Kidney (tissue), 14 donors: ENCODE measurements around the gene VPS26C. TPM values are rescaled to one million over a fixed set of nuclear protein-coding genes. Genes with fewer than 3 reads are reported as not detected.
A peak's percentile ranks its signal among the peaks of the same experiment; 100 is the strongest.
"Not testable (repeated sequence)": the region's sequence is repeated elsewhere in the genome, so short reads cannot be mapped to it uniquely, and the experiment has no call there.

Source experiments
- DNase-seq, 5 donors: peaks; one replicate each; pipeline ENCODE4 v3.0.0-alpha.2; 2013 to 2020
- FAIRE-seq: peaks from 2 replicates; lab custom pipeline; 2012; peaks lifted over from hg19 to GRCh38; lab: Jason Lieb, UNC
- H3K27ac ChIP-seq, 2 donors: one replicate each; pipeline ENCODE4 v1.7.0; 2013; ENCODE audit warnings: low read depth in 2 of 2, low read length in 2 of 2, inconsistent platforms in 1 of 2
- H3K27me3 ChIP-seq: one replicate; pipeline ENCODE4 v1.7.1; 2013; ENCODE audit warnings: low read length, inconsistent platforms; ENCODE audit not compliant: control insufficient read depth, insufficient read depth
- H3K36me3 ChIP-seq, 3 donors: one replicate each; pipeline versions ENCODE4 v1.7.0 to v1.7.1; 2013; ENCODE audit warnings: low read length in 3 of 3, control low read depth in 1 of 3, inconsistent platforms in 1 of 3; ENCODE audit not compliant: insufficient read depth in 3 of 3, control insufficient read depth in 2 of 3
- H3K4me1 ChIP-seq, 3 donors: one replicate each; pipeline versions ENCODE4 v1.7.0 to v1.7.1; 2013; ENCODE audit warnings: low read length in 3 of 3, inconsistent platforms in 1 of 3, low read depth in 1 of 3; ENCODE audit not compliant: control insufficient read depth in 2 of 3, insufficient read depth in 2 of 3
- H3K4me3 ChIP-seq, 3 donors: one replicate each; pipeline versions ENCODE4 v1.7.0 to v1.8.1; 2013; ENCODE audit warnings: low read length in 3 of 3, control low read depth in 1 of 3, inconsistent platforms in 1 of 3
- H3K9ac ChIP-seq, 3 donors: one replicate each; pipeline versions ENCODE4 v1.7.0 to v1.7.1; 2013; ENCODE audit warnings: low read length in 3 of 3, control low read depth in 1 of 3, inconsistent platforms in 1 of 3
- H3K9me3 ChIP-seq, 3 donors: one replicate each; pipeline versions ENCODE4 v1.7.0 to v1.7.1; 2013; ENCODE audit warnings: low read length in 3 of 3, control low read depth in 1 of 3, inconsistent platforms in 1 of 3; ENCODE audit not compliant: control insufficient read depth in 2 of 3, insufficient read depth in 1 of 3
- intact Hi-C: fragments of 100-400 bp; cut with DNase I; formaldehyde crosslinking; loops from one replicate; pipeline ENCODE4 v1.11.1; 2022
- polyA plus RNA-seq: library from polyadenylated mRNA; stranded (reverse); fragments of 350-450 nt; fragmentation: Illumina TruSeq; extraction: RNeasy Lipid Tissue Mini Kit (QIAGEN cat#74804); gene quantifications from one replicate; pipeline ENCODE4 v1.2.3, GENCODE V29; 2014; ENCODE audit warnings: low read depth, low replicate concordance; ENCODE audit not compliant: insufficient read depth
- total RNA-seq: library from RNA; stranded (reverse); fragmentation: NEBNext Ultra II Directional; extraction: Animal tissue kit (Norgen Biotek cat#: 25700); gene quantifications from one replicate; pipeline ENCODE4 v1.2.1, GENCODE V29; 2021
- TF ChIP-seq, protein P1 (sequence below): IDR thresholded peaks from 3 replicates; pipeline ENCODE4 v1.5.1; 2012; ENCODE audit warnings: mild to moderate bottlenecking, moderate library complexity, borderline replicate concordance; ENCODE audit not compliant: insufficient read depth; ENCODE audit errors: extremely low read depth
- donor health status: control.
- donor health status: control.
- donor health status: control.
- donor health status: control.
- donor health status: control.
- donor health status: DM: yes; HTN: yes; CAD: no.
- donor health status: Normal renal cell carcinoma (clear cell type).

The VPS26C gene
- total and polyA plus RNA-seq, 2 donors from 2014 or later: 30.0 to 51.8 TPM

DNA sequence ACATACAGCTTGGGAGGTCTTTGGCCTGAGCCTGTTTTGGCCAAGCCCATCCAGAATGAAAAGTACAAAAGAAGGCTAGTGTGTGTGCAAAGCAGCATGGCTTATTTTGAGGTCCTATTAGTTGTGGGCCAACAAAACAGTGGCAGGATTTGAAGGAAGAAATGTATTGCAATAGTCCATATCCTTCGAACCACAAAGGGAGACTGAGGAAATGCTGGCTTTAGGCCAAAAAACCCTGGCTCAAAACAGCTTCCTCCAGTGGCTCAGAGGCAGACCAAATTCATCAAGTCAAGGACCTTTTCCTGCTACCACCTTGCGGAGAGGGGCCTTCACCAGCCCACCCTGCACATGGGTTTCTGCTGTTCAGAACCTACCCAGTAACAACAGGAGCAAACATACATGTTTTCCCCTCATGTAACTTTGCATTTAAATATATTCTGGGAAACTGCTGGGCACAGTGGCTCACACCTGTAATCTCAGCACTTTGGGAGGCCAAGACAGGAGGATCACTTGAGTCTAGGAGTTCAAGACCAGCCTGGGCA is 43.3 kb downstream of the VPS26C start:
- no peak overlapping the region for H3K27ac ChIP-seq
- TF ChIP-seq, protein P1, sequence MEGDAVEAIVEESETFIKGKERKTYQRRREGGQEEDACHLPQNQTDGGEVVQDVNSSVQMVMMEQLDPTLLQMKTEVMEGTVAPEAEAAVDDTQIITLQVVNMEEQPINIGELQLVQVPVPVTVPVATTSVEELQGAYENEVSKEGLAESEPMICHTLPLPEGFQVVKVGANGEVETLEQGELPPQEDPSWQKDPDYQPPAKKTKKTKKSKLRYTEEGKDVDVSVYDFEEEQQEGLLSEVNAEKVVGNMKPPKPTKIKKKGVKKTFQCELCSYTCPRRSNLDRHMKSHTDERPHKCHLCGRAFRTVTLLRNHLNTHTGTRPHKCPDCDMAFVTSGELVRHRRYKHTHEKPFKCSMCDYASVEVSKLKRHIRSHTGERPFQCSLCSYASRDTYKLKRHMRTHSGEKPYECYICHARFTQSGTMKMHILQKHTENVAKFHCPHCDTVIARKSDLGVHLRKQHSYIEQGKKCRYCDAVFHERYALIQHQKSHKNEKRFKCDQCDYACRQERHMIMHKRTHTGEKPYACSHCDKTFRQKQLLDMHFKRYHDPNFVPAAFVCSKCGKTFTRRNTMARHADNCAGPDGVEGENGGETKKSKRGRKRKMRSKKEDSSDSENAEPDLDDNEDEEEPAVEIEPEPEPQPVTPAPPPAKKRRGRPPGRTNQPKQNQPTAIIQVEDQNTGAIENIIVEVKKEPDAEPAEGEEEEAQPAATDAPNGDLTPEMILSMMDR: no peak
- no peak overlapping the region for H3K4me3 ChIP-seq
- no peak for FAIRE-seq
- peaks cover 0 to 10% (median 0%) of the 10 kb centered on the region in 3 donors for H3K4me1 ChIP-seq
- no peak overlapping the region for H3K9ac ChIP-seq
- H3K36me3 ChIP-seq: peaks cover 3 to 39% (median 23%) of the 10 kb centered on the region in 3 donors
- no peak for DNase-seq
- intact Hi-C loops: no loop called here
- no peaks in the 10 kb centered on the region for H3K9me3 ChIP-seq
- no peaks in the 10 kb centered on the region for H3K27me3 ChIP-seq

DNA sequence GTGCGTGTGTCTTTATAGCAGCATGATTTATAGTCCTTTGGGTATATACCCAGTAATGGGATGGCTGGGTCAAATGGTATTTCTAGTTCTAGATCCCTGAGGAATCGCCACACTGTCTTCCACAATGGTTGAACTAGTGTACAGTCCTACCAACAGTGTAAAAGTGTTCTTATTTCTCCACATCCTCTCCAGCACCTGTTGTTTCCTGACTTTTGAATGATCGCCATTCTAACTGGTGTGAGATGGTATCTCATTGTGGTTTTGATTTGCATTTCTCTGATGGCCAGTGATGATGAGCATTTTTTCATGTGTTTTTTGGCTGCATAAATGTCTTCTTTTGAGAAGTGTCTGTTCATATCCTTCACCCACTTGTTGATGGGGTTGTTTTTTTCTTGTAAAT is 44.9 kb downstream of the VPS26C start:
- H3K9me3 ChIP-seq, H3K27me3 ChIP-seq, DNase-seq, intact Hi-C loops, FAIRE-seq, H3K9ac ChIP-seq, H3K4me3 ChIP-seq, H3K27ac ChIP-seq: not testable (repeated sequence)
- Histone ChIP-seq H3K4me1 (peaks cover 0 to 10% (median 0%) of the 10 kb centered on the region in 3 donors), H3K36me3 (peaks cover 0 to 27% (median 14%) of the 10 kb centered on the region in 3 donors)

DNA sequence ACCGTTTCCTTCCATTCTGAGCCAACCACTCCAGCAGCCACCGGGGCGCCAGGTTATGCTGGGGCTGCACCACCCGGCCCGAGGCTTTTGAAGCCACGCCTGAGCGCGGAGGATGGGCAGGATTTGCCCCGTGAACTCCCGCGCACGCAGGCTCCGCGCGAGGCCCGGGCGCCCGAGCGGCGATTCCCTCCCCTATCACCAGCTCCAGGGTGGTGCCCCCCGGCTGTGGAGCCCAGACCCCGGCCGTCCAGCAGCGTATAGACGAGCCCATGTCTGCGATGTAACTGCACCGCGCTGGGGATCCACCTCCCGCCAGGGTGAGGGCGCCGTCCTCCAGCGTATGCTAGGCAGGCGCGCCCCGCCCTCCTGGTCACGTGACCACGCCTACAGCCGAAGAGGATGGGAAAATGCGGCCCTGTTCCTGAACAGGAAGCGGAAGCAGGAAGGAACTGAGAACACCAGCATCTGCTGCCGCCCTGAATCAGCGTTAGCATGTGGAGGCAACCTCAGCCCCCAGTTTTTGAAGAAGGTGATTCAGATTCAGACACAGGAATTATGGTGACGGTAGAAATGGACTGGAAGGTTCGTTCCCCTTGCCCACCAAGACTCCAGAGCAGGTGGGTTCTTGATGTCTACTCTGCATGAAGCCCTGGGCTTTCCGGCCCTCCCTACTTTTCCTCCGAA is 46.0 kb downstream of the VPS26C start:
- intact Hi-C loops: no loop called here
- Histone ChIP-seq H3K9me3 (no peaks in the 10 kb centered on the region), H3K27ac (peak overlapping the region; percentile 60 to 64), H3K36me3 (peaks cover 0 to 16% (median 10%) of the 10 kb centered on the region in 3 donors), H3K4me1 (peaks cover 0 to 10% (median 0%) of the 10 kb centered on the region in 3 donors), H3K4me3 (peak overlapping the region; percentile 61 to 84 (median 82)), H3K27me3 (no peaks in the 10 kb centered on the region), H3K9ac (peak overlapping the region in 2 of 3 donors; percentile 60 to 76)
- TF ChIP-seq, protein P1: peak; percentile 8
- DNase-seq (peak; percentile 91 to 98 (median 94)), FAIRE-seq (no peak)

- no peak for FAIRE-seq
- intact Hi-C loops: no loop called here
These were observed 46.6 kb downstream of the VPS26C start for GRCh38 chr21:37220433-37220980.

More at GRCh38 chr21:37220433-37220980, 46.6 kb downstream of the VPS26C start:
- Histone ChIP-seq H3K9me3 (no peaks in the 10 kb centered on the region), H3K36me3 (peaks cover 0 to 15% (median 8%) of the 10 kb centered on the region in 3 donors), H3K27ac (peak overlapping the region; percentile 1 to 64), H3K27me3 (no peaks in the 10 kb centered on the region), H3K4me1 (peaks cover 0 to 10% (median 0%) of the 10 kb centered on the region in 3 donors), H3K9ac (peak overlapping the region in 2 of 3 donors; percentile 60 to 76), H3K4me3 (peak overlapping the region; percentile 61 to 84 (median 82))
- DNase-seq: peak in 2 of 5 donors; percentile 71 to 73
- TF ChIP-seq, protein P1: no peak
